Caki2 (cell line): Measurements from ENCODE around the gene CHRM1. TPM values are rescaled to one million over a fixed set of nuclear protein-coding genes. Genes with fewer than 3 reads are reported as not detected.

Source experiments
- DNase-seq: peaks from one replicate; pipeline ENCODE4 v3.0.0-alpha.2; 2015; ENCODE audit warnings: low read depth
- in situ Hi-C: cut with HindIII; loops from 2 replicates; pipeline ENCODE4 v1.10.0; 2016; ENCODE audit warnings: low sequenced_read_pairs, low pct_unique_long_range_greater_than_20kb, mixed read lengths
- total RNA-seq: library from RNA; depleted of rRNA; stranded (reverse); fragments of >200 nt; shearing (Covaris generic); gene quantifications from 2 replicates; pipeline ENCODE4 v1.2.3, GENCODE V29; 2014; ENCODE audit warnings: low replicate concordance

CHRM1 gene
- total RNA-seq, 1 experiment from 2014 or later, result not detected

DNA sequence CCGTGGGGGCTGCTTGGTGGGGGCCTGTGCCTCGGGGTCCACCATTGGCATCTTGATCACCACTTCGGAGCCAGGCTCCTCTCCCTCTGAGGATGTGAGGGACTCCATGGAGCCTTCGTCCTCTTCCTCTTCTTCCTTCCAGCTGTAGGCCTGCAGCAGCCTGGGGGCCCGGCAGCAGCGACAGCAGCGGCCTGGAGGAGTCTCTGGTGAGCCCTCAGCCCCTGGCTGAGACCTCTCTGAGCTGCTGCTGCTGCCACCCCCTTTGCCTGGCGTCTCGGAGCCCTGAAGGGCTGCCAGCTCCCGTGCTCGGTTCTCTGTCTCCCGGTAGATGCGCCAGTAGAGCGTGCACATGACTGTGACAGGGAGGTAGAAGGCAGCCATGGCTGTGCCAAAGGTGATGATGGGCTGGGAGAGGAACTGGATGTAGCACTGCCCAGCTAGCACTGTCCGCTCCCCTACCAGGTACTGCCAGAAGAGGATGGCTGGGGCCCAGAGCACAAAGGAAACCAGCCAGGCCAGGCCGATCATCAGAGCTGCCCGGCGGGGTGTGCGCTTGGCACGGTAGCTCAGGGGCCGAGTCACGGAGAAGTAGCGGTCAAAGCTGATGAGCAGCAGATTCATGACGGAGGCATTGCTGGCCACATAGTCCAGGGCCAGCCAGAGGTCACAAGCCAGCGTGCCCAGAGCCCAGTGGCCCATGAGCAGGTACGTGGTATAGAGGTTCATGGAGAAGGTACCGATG is 10.9 kb downstream of the CHRM1 start:
- in situ Hi-C loops, result no loop called here
- no peak for DNase-seq

DNA sequence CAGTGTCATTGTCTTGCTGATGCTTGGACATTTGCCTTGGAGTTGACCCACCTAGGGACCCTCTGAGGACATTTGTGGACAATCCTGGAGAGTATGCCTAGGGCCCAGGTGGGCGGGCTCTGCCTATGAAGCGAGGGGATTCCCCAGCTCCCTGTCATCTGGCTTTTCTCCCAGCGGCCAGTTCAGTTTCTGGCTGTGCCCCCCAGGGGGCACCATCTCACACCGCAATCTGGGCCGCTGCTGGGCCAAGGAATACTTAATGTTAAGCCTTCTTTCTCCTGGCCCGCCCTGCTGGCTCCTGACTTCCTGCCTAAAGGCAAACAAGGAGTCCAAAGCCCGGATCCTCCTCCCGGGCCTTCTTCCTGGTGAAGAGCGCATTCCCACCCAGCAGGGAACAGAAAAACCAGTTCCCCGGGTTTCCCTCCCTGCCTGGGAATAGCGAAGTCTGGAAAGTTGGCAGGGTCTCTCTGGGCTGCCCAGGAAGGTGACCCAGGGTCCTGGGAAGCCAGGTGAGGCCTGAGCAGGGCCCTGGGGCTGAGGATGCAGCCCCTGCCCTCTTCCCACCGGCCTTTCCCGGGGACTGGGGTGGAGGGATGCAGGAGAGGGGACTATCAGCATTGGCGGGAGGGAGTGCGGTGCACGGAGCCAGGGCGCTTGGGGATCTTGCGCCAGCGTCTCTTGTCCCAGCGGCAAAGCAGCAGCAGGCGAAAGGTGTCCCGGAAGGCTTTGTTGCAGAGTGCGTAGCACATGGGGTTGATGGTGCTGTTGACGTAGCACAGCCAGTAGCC is 11.9 kb downstream of the CHRM1 start:
- in situ Hi-C loops, result no loop called here
- DNase-seq, result peak; percentile 32

DNA sequence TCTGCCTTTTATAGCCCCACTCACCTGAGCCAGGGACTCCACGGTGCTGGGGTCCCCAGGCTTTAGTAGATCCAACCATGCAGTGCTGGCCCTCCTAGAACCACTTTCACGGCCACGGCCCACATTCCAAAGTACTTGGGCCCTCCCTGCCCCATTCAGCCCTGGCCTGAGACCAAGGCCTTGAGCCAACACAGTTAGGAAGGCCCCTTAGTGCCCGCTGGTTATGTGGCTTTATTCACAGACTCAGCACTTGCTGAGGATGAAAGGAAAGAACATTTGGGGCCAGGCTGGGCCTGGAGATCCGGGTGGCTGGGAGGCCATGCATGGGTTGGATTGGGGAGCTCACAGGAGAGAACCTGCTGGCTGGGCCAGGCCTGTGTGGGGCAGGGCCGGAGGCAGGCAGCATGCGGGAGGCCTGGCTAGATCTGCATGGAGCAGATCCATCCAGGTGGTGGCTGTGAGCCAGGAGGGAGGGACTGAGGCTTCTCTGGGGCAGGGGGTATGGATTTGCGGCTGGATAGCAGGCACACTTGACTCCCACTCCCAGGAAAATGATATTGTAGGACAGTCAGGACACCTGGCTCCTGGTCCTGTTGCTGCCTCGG is 12.6 kb downstream of the CHRM1 start:
- in situ Hi-C loops, result no loop called here
- no peak for DNase-seq

DNA sequence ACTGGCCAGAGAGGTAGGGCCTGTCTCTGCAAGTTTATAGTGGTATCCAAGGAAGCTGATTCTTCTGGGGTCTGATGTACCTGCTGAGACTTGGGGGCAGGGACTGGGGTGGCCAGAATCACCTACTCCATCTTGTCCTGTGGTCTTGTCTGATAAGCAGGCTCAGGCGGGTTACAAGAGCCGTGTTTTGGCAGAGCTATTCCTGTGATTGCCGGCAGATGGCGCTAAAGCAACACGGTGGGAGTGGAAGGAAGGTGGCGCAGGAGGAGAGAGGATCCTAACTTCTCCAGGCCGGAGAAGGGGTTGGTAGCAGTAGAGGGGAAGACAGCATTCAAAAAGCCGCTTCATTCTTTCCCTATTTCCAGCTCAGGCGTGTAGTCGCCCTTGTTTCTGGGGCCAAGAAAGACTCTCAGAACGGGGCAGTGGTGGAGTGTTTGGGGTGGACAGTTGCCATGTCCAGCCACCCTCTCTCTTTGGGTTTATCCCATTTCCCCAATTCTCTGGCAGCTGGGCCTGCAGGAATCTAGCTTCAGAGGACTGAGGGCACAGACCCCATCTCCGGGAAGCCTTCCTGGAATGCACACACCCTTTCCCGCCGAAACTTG is 15.1 kb downstream of the CHRM1 start:
- DNase-seq, result peak; percentile 63

DNA sequence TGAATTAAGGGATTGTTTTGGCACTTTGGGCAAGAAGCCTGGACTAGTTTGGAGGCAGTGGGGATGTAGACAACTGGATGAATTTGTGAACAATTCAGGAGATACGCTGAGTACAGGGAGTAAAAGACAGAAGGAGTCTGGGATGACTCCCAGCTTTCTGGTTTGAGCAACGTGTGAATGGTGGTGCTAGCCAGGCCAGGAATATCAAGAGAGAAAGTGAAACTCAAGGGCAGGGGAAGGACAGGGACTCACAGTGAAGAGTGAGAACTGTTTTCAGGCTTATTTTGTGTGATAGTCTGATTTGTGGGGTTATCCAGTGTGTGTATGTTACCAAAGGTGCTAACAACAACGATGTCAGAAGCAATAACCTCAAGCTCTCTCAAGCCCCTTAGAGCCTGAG is 15.9 kb downstream of the CHRM1 start:
- DNase-seq, result no peak
- in situ Hi-C loops, result no loop called here

More for the DNA sequence above, 15.1 kb downstream of the CHRM1 start:
- in situ Hi-C loops, result no loop called here

DNA sequence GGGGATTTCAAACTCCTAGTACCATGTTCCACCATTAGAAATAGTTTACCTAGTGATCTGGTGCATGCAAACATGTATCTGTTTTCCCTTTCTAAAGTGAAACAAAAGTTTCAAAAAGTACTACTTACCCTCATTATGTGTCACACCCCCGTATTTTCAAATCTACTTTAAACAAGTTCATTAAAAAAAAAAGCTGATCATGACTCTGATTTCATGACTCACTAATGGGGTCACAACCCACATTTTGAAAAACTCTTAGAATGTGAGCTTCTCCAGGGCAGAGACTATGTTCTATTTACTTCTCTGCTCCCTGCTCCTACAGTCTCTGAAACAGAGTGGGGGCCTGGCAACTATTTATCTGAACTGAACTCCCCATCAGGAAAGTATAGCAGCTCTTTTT is 18.2 kb downstream of the CHRM1 start:
- in situ Hi-C loops, result no loop called here
- no peak for DNase-seq

DNA sequence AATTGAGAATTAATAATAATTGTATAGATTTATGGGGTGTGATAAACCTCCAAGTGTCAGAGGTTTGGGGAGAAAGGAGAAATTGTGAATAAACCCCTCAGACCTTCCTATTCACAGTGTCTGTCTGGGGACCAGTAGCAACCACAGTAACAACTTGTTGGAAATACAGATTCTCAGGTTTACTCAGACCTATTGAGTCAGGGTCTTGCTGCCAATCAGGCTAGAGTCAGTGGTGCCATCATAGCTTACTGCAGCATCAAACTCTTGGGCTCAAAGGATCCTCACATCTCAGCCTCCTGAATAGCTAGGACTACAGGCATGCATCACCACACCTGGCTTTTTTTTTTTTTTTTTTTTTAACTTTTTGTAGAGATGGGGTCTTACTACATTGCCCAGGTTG is 23.1 kb downstream of the CHRM1 start:
- in situ Hi-C loops, result no loop called here
- no peak for DNase-seq

DNA sequence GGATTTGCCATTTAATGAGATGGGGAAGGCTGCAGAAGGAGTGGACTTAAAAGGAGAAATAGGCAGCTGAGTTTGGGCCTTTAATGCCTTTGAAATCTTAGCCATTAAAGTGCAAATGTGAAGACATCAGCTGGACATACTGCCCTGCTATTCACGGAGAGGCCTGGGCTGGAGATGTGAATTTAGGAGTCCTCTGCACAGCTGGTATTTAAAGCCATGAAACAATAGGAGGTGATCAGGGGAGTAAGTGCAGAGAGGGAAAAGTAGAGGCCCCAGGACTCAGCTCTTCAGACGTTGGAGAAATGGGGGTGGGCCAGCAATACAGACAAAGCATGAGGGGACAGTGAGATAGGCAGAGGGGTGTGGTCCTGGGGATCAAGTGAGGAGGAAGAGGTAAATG is 23.9 kb downstream of the CHRM1 start:
- in situ Hi-C loops, result no loop called here

DNA sequence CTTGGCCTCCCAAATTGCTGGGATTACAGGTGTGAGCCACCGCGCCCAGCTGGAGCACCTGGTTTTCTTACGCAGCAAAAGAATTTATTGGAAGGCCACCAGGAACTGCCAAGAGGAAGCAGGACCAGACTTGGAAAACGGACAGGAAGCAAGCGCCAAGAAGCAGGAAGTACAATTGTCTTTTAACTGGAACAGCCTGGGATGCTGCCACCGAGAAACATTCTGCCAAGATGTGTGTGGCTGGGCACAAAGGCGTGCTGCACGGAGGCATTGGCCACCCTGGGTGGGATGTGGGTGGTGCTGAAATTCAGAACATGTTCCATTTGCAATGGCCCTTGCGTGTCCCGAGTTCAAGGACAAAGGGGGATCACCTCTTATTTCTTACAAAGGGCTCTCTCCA is 25.1 kb downstream of the CHRM1 start:
- no peak for DNase-seq
- in situ Hi-C loops, result no loop called here

More for the DNA sequence above, 23.9 kb downstream of the CHRM1 start:
- no peak for DNase-seq

DNA sequence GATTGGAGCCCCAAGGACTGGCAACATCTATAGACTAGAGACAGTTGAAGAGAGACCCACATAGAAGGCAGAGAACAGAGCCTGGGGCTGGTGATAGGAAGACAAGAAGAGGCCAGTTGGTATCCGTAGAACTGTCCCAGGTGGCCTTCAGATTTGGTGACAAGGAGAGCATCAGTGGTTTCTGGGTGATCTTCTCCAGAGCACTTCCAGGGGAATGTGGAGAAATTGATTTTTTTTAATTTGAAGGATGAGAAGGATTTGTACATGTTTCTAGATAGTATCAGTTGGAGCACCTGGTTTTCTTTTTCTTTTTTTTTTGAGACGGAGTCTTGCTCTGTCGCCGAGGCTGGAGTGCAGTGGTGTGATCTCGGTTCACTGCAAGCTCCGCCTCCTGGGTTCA is 25.7 kb downstream of the CHRM1 start:
- in situ Hi-C loops, result no loop called here
- no peak for DNase-seq

DNA sequence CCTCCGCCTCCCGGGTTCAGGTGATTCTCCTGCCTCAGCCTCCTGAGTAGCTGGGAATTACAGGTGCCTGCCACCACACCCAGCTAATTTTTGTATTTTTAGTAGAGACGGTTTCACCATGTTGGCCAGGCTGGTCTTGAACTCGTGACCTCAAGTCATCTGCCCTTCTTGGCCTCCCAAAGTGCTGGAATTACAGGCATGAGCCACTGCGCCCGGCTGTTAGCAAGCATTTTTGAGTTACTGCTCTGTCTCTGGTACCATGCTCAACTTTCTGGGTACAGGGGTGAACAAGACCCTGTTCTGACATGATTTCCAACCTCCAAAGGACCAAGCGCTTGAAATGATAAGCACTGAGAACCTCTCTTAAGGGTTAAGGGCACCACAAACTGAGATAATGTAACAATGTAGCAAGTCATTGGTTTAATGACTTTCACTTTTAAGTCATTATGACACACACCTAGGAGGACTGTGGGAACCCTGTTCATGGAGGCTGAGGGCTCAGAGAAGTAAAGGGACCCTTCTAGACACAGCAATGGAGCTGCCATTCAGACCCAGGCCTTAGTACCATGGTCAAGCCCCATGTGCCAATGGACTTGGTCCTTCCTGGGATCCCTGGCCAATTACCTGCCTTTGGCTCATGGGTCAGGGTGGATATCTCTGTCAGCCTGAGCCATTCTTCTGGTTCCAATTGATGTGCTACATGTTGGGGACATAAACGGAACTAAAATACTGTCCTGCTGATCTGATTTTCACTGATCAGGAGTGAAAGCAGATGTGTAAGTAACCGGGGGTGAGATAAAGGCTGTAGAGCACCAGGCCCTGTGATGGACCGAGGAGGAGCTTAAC is 28.9 kb downstream of the CHRM1 start:
- no peak for DNase-seq
- in situ Hi-C loops, result no loop called here

DNA sequence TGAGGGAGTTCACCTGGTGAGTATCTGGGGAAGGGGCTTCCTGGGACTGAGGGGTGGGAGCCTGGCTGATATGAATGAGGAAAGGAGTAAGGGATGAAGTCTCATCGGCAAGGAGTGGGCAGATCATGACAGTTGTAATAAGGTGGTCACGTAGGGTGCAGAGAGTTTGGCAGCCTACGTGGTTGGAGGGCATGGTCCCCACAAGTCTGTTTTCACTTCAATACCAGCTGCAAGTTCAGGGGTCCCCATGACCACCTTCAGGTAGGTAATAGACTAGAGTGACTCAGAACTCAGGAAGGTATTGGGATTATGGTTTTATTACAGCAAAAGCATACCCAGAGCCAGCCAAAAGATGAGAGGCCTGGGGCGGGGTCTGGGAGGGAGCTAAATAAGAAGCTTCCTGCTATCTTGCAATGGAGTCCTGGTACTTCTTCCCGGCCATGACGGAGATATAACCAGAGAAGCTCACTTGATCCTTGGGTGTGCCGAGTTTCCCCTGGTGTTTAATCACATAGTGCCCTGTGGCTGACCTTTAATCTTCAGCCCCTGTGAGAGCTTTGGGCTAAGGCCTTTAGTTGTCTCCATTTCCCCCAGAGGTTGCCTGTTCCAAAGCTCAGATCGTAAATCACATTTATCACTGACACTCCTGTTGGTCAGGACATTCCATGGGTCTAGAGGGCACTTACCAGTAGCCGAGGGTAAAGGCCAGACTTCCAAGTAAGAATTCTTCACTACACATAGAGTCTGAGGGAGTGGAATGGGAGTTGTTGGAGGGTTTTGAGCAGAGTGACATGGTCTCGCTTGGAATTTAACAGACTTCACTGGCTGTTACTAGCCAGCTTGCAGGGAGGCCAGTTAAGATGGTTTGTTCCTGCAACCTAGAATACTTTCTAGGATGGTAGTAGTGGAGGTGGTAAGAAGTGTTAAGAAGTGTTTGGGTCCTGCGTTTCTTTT is 31.4 kb downstream of the CHRM1 start:
- in situ Hi-C loops, result no loop called here
- peak; percentile 60 for DNase-seq

DNA sequence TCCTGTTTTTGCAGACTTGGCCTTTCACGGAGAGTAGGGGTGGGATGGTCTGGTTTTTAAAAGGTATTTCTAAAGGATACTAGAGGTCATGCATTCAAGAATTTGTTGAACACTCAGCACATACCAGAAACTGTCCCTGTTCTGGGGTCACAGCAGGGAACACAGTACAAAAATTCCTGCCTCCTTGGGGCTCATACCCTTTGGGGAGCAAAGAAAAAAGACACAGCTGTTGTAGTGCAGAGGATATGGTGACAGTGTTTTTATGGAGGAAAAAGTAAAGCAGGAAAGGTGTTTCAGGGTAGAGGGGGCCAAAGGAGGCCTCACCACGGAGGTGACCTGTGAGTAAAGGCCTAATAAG is 32.1 kb downstream of the CHRM1 start:
- no peak for DNase-seq
- in situ Hi-C loops, result no loop called here

DNA sequence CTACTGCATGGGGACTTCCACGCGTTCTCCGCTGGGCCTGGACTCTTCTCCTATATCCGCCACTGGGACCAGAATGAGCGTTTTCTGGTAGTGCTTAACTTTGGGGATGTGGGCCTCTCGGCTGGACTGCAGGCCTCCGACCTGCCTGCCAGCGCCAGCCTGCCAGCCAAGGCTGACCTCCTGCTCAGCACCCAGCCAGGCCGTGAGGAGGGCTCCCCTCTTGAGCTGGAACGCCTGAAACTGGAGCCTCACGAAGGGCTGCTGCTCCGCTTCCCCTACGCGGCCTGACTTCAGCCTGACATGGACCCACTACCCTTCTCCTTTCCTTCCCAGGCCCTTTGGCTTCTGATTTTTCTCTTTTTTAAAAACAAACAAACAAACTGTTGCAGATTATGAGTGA is 32.8 kb downstream of the CHRM1 start:
- DNase-seq, result no peak
- in situ Hi-C loops, result no loop called here

DNA sequence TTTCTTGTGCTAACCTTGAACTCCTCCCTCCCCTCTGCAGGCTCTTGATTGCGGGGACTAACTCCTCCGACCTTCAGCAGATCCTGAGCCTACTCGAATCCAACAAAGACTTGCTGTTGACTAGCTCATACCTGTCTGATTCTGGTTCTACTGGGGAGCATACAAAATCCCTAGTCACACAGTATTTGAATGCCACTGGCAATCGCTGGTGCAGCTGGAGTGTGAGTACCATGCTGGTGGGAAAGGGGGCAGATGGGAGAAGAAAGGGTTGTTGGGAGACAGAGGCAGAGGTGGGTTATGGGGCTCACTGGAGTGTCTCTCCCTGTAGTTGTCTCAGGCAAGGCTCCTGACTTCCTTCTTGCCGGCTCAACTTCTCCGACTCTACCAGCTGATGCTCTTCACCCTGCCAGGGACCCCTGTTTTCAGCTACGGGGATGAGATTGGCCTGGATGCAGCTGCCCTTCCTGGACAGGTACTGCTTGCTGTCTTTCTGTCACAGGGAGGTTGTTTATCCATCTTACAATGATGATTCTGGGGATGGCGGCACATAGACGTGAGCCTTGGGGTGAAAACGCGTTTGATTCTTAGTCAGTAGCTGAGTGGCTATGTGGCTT is 35.9 kb downstream of the CHRM1 start:
- no peak for DNase-seq
- in situ Hi-C loops, result no loop called here

DNA sequence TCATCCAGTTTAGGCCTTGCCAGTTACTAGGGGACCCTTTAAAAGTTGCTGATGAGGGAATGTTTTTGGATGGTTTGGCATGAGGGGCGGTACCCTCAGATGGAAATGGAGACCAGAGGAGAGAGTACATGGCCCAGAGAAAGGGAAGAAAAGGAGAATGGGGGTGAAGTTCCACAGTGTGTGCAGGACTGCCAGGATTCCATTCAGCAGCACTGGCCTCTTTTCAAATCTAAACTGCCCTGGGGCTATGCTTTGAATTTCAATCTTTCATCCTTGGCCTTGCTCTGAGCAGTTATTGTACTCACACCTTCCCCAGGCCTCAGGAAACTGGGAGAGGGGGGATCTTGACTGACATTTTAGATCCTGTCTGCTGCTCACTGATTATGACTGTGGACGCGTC is 37.5 kb downstream of the CHRM1 start:
- DNase-seq, result no peak
- in situ Hi-C loops, result no loop called here
